Head of caudate nucleus (tissue), 42 donors: ENCODE data around the gene WNT9A.
"Not testable (repeated sequence)": the region's sequence is repeated elsewhere in the genome, so short reads cannot be mapped to it uniquely, and the experiment has no call there.

Experiments used
- DNase-seq, 42 donors: peaks; one replicate each; pipeline versions ENCODE4 v3.0.0 to v3.0.0-alpha.2; 2020 to 2021; ENCODE audit warnings: mixed read lengths in 7 of 42
- intact Hi-C: fragments of 100-400 bp; cut with DNase I; formaldehyde crosslinking; loops from one replicate; pipeline ENCODE4 v1.15.0; 2022

The WNT9A gene, protein sequence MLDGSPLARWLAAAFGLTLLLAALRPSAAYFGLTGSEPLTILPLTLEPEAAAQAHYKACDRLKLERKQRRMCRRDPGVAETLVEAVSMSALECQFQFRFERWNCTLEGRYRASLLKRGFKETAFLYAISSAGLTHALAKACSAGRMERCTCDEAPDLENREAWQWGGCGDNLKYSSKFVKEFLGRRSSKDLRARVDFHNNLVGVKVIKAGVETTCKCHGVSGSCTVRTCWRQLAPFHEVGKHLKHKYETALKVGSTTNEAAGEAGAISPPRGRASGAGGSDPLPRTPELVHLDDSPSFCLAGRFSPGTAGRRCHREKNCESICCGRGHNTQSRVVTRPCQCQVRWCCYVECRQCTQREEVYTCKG

GRCh38 chr1:227947676-227948492, at the start of gene WNT9A:
TSS of gene WNT9A (minus strand) at chr1:227947932. CDS start at chr1:227947887, 45 bp downstream.
- DNase-seq = peak in 8 of 42 donors; percentile 3 to 44 (median 18)
- intact Hi-C loops = loop anchor here (2.0 to 10.0 kb wide), 2 partner anchors 187 to 463 kb away; no protein-coding TSS in a partner anchor

GRCh38 chr1:227996187-227996950, 48.6 kb upstream of the WNT9A start:
- intact Hi-C loops = no loop called here
- DNase-seq = peak in 3 of 42 donors; percentile 0 to 8 (median 6)

DNA sequence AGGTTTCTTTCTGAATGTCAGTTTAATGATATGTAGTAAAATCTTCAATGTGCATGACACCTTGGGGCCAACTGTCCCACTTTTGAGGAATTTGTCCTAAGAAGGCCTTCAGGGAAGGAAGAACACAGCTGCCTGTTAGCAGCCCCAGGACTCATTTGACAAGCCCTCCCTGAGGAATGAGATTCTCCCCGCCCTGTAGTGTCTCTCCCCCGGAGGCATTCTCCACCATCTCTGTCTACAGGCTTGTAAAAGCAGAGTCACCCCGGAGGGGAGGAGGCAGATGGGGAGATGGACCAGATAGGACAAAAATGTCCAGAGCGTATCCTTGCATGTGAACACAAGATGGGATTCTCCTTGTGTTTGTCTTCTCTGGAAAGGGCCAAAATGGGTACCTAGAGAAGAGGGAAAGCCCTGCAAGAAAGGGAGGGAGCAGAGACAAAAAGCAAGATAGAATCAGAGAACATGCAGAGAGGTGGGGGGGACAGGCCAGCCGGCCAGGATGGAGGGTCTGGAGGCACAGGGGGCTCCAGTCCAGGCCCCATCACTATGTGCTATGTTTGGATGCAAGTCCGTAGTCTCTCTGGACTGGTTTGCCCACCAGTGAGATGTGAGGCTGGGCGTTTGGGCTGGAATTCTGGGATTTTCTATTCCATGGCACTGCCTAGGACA, 47.0 kb upstream of the WNT9A start:
- intact Hi-C loops = no loop called here
- DNase-seq = peak in 4 of 42 donors; percentile 2 to 25 (median 8)

- intact Hi-C loops = no loop called here
- no peak for DNase-seq
These were observed 39.4 kb upstream of the WNT9A start for GRCh38 chr1:227987181-227987580.

GRCh38 chr1:227975583-227976283, 28.0 kb upstream of the WNT9A start:
- intact Hi-C loops, DNase-seq: not testable (repeated sequence)

DNA sequence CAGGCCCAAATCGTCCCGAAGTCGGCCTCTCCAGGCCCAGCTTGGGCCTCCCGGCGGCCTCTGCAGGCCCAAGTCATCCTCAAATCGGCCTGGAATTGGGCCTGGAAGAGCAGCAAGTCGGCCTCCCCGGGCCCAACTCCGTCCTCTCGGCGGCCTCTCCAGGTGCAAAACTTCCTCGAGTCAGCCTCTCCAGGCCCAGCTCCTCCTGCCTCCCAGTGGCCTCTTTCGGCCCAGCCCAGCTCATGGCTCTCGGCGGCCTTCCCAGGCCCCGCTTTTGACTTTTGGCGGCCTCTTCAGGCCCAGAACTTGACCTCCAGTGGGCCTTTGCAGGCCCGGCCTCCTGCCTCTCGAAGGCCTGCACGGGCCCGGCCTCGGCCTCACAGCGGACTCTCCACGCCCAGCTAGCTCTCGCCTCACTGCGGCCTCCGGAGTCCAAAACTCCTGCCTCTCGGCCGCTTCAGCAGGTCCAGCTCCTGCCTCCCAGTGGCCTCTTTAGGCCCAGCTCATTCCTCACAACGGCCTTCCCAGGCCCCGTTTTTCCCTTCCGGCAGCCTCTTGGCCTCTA, 26.1 kb upstream of the WNT9A start:
- DNase-seq, intact Hi-C loops: not testable (repeated sequence)

GRCh38 chr1:227972843-227973374, 25.2 kb upstream of the WNT9A start:
- DNase-seq, intact Hi-C loops: not testable (repeated sequence)

DNA sequence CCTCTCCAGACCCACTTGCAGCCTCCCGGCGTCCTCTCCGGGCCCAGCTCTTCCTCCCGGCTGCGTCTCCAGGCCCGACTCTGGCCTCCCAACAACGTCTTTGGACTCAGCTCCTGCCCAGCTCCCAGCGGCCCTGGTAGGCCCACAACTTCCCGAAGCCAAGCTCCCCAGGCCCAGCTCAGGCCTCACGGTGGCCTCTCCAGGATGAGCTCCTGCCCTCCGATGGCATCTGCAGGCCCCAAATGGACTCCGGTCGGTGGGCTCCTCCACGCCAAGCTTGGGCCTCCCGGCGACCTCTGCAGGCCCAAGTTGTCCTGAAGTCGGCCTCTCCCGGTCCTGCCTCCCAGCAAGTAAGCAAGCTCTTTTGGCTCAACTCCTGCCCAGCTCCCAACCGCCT, 24.5 kb upstream of the WNT9A start:
- intact Hi-C loops, DNase-seq: not testable (repeated sequence)

- DNase-seq, intact Hi-C loops: not testable (repeated sequence)
These were observed 24.0 kb upstream of the WNT9A start for GRCh38 chr1:227971643-227972282.

- intact Hi-C loops, DNase-seq: not testable (repeated sequence)
These were observed 23.5 kb upstream of the WNT9A start for GRCh38 chr1:227971216-227971615.

DNA sequence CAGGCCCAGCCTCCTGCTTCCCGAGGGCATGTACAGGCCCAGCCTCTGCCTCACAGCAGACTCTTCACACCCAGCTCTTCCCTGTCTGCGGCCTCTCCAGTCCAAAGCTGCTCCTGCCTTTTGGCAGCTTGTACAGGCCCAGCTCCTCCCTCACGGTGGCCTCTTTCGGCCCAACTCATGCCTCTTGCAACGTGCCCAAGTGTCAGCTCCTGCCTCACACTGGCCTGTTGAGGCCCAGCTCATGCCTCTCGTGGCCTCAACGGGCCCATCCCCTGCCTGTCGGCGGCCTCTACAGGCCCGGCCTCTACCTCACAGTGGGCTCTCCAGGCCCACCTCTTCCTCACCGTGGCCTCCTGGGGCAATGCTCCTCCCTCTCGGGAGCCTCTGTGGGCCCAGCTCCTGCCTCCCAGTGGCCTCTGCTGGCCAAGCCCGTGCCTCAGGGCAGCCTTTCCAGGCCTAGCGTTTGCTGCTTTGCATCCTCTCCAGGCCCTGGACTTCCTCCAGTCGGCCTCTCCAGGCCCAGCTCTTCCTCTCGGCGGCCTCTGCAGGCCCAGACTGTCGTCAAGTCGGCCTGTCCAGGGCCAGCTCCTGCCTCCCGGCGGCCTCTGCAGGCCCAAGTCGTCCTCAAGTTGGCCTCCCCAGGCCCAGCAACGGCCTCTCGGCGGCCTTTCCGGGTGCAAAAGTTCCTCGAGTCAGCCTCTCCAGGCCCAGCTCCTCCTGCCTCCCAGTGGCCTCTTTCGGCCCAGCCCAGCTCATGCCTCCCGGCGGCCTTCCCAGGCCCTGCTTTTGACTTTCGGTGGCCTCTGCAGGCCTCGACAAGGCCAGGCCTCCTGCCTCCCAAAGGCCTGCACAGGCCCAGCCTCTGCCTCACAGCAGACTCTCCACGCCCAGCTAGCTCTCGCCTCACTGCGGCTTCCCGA, 22.6 kb upstream of the WNT9A start:
- DNase-seq, intact Hi-C loops: not testable (repeated sequence)

DNA sequence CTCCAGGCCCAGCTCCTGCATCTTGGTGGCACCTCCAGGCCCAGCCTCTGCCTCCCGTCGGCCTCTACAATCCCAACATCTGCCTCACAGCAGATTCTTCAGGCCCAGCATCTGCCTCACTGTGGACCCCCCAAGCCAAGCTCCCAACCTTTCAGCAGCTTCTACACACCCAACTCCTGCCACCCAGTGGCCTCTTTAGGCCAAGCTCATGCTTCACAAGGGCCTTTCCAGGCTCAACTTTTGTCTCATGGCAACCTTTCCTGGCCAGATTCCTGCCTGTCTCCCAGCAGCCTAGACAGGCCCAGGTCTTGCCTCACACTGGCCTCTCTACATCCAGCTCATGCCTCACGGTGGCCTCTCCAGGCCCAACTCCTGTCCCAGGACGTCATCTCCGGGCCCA, 20.1 kb upstream of the WNT9A start:
- DNase-seq, intact Hi-C loops: not testable (repeated sequence)

DNA sequence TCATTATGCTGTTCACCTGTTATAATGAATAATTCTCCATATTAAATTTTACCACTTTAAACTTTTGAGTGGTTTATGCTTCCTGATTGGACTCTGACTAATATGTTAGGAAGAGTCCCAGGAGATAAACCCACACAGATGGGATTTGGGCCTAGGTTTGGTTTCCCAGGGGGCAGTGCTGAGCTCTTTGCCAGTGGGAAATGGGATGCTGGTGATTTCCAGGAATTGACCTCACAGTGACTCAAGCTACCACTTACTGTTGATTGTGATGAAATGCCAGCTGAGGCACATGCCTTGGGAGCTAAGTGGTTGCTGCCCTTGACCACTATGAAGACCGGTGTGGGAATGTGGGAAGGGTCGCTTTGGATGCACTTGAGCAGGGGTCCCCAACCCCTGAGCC, 19.0 kb upstream of the WNT9A start:
- intact Hi-C loops, DNase-seq: not testable (repeated sequence)

DNA sequence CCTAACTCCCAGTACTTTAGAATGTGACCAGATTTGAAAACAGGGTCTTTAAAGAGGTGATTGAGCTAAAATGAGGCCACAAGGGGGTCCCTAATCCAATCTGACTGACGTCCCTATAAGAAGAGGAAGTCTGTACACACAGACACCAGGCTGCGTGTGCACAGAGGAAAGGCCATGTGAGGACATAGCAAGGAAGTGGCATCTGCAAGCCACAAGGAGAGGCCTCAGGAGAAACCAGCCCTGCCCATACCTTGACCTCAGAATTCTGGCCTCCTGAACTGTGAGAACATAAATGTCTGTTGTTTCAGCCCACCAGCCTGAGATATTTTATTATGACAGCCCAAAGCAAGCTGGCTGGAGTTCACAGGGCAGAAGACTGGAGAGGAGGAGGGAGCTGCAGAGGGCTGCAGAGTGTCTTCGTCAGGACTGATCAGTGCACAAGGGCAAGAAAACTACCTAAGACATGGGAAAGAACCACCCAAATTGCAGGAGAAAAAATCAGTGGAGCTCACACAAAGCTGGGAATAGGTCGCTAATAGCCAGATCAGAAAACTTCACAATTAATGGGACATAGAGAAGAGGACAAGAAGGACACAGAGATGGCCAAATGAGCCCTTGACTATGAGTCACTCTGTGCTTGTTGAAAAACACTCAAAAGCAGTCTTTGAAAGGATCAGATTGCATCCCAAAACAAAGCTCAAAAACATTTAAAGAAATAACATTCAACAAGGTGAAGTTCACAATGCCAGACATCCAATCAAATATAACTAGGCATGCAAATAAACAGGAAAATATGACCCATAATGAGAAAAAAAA, 14.1 kb upstream of the WNT9A start:
- intact Hi-C loops = no loop called here
- DNase-seq = peak in 1 of 42 donors; percentile 3

DNA sequence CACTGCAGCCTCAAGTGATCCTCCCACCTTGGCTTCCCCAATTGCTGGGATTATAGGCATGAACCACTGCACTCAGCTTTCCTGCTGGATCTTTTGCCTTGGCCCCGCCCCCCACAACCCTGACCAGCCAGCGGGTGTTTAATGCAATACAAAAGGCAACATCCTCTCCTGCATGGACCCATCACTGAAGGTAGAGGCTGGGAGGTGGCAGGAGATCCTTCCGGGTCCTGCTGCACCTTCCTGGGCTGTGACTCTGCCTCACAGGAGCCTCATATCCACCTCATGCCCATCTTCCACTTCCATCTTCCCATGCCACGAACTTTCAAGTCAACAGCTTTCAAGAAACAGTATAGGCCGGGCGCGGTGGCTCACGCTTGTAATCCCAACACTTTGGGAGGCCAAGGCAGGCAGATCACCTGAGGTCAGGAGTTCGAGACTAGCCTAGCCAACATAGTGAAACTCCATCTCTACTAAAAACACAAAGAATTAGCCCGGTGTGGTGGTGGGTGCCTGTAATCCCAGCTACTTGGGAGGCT, 11.7 kb upstream of the WNT9A start:
- DNase-seq = peak in 4 of 42 donors; percentile 1 to 26 (median 18)
- intact Hi-C loops = no loop called here
